ENCODE results near the gene SMARCA2. TPM values are rescaled to one million over a fixed set of nuclear protein-coding genes. Genes with fewer than 3 reads are reported as not detected.

Gene SMARCA2
- total RNA-seq, 1 experiment from 2014 or later, result 108 TPM

DNA sequence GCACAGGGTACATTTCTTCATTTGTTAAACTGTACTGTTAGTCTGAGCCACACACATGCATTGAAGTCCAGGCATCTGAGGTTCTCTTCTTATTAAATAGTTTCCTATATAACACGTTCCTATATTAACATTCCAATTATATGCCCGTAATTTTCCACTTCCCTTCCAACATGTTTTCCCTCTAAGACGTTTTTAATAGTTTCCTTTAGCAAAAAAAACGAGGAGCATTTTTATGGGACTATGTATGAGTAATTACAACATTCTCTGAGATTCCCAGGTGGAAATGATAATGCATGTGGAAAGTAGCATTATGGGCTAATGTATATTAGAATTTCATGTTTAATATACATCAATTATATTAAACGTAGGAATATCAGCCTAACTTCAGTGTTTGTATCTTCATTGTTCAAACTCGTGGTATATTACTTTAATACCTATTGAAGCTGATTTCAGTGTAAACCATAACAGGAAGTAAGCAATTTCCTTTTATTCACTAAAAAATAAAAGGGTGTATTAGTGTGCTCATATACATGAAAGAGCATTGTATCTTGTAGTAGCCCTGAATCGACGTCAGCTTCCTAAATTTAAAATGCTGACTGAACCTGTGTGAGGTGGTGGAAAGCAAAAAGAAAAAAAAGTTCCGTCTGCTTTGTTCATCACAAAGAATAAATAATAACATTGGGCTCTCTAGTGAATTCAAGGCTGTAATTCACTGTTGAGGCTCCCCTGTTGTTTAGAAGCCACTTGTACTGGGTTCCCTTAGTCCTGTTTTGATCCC, 11.3 kb downstream of the SMARCA2 start:
- Histone ChIP-seq H3K27ac (ENCODE audit: low read length) (no peak overlapping the region), H3K4me3 (ENCODE audit: low read length) (no peak overlapping the region), H4K20me1 (ENCODE audit: insufficient read depth, low read depth, low read length) (peaks cover 8% of the 10 kb centered on the region; the same call in 1 of the 2 replicates), H3K9ac (ENCODE audit: low read length) (no peak overlapping the region), H3K4me2 (ENCODE audit: low read depth, low read length, poor library complexity, severe bottlenecking) (no peak overlapping the region), H3K36me3 (ENCODE audit: insufficient read depth, low read length) (no peaks in the 10 kb centered on the region), H3K9me3 (ENCODE audit: low read length) (no peaks in the 10 kb centered on the region), H3K79me2 (ENCODE audit: low read length) (peaks cover 100% of the 10 kb centered on the region), H2AFZ (ENCODE audit: low read length) (no peak overlapping the region), H3K27me3 (ENCODE audit: low read length) (no peaks in the 10 kb centered on the region), H3K4me1 (ENCODE audit: low read length) (peaks cover 27% of the 10 kb centered on the region), H3K9me2 (replicated peaks; ENCODE audit: insufficient read depth, low read length) (no peaks in the 10 kb centered on the region)
- DNase-seq, result no peak

DNA sequence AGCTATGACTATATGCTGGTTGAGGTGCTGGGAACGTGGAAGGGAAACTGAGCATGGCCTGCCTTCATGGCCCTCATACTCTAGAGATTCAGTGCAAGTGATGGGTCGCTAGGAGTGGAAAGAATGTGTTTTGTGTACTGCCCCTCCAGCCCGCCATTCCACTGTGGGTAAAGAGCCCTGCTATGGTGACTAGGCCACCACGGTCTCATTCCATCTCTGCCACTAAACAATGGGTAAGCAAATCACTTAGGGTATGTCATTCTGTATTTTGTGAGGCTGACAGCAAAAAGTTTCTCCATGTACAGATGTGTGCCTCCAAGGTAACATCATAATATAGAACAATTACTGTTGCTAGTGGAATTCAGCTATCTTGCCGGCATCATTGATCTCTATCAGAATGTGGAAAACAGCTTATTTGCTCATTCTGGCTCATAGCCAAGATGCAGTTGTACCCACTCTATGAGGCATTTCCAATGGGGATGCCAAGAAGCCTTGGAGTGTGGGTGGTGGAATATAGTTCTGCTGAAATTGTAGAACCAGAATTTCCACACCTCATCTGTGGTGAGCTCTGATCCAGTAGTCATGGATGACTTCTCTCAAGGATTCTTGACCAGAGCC, 12.5 kb downstream of the SMARCA2 start:
- Histone ChIP-seq H3K27ac (ENCODE audit: low read length) (no peak overlapping the region), H3K4me2 (ENCODE audit: low read depth, low read length, poor library complexity, severe bottlenecking) (no peak overlapping the region), H2AFZ (ENCODE audit: low read length) (no peak overlapping the region), H3K9me3 (ENCODE audit: low read length) (no peaks in the 10 kb centered on the region), H3K9me2 (replicated peaks; ENCODE audit: insufficient read depth, low read length) (no peaks in the 10 kb centered on the region), H3K79me2 (ENCODE audit: low read length) (peaks cover 100% of the 10 kb centered on the region), H3K9ac (ENCODE audit: low read length) (no peak overlapping the region), H4K20me1 (ENCODE audit: insufficient read depth, low read depth, low read length) (no peaks in the 10 kb centered on the region), H3K4me1 (ENCODE audit: low read length) (peaks cover 18% of the 10 kb centered on the region), H3K27me3 (ENCODE audit: low read length) (no peaks in the 10 kb centered on the region), H3K36me3 (ENCODE audit: insufficient read depth, low read length) (peaks cover 5% of the 10 kb centered on the region; the same call in 1 of the 2 replicates), H3K4me3 (ENCODE audit: low read length) (no peak overlapping the region)
- DNase-seq, result no peak

DNA sequence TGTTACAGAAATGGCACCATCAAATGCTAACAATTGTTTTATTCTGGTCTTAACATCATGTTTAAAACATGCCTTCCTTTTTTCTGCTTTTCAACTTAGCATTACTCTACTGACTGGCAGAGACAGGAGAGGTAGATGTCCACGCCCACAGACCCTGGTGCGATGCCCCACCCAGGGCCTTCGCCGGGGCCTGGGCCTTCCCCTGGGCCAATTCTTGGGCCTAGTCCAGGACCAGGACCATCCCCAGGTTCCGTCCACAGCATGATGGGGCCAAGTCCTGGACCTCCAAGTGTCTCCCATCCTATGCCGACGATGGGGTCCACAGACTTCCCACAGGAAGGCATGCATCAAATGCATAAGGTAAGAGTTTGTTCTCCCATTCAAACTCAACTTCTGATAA, 13.7 kb downstream of the SMARCA2 start:
- H3K36me3 ChIP-seq (ENCODE audit: insufficient read depth, low read length), result peaks cover 16% of the 10 kb centered on the region
- H3K27ac ChIP-seq (ENCODE audit: low read length), result no peak overlapping the region
- H3K9me2 ChIP-seq (replicated peaks; ENCODE audit: insufficient read depth, low read length), result no peaks in the 10 kb centered on the region
- no peak overlapping the region for H3K4me3 ChIP-seq (ENCODE audit: low read length)
- no peak overlapping the region for H3K9ac ChIP-seq (ENCODE audit: low read length)
- H3K4me2 ChIP-seq (ENCODE audit: low read depth, low read length, poor library complexity, severe bottlenecking), result no peak overlapping the region
- H3K79me2 ChIP-seq (ENCODE audit: low read length), result peaks cover 94% of the 10 kb centered on the region
- DNase-seq, result no peak
- H3K9me3 ChIP-seq (ENCODE audit: low read length), result no peaks in the 10 kb centered on the region
- H3K27me3 ChIP-seq (ENCODE audit: low read length), result no peaks in the 10 kb centered on the region
- peaks cover 11% of the 10 kb centered on the region for H3K4me1 ChIP-seq (ENCODE audit: low read length)
- H4K20me1 ChIP-seq (ENCODE audit: insufficient read depth, low read depth, low read length), result no peaks in the 10 kb centered on the region
- no peak overlapping the region for H2AFZ ChIP-seq (ENCODE audit: low read length)

DNA sequence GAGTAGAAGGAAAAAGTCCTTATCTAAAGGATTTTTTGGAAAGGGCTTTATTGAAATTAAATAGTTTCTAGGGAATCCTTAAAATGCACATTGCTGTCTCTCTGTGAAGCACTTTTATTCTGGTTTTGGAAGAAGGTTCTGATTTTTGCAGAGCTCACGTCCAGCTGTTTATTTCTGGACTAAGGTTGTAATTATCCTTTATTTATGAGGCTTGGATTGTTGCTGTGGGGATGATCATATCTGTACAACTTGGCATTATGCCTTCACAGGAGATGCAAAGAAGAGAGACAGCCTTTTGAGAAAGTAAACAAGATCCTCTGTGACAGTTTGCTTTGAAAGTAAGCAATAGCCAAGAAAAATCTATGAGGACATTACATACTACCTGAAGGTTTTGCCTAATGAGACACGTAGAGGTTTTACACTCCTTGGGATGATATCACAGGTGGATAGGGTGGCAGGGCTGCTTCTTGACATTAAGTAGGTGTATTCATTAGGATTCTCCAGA, 14.6 kb downstream of the SMARCA2 start:
- Histone ChIP-seq H3K36me3 (ENCODE audit: insufficient read depth, low read length) (peaks cover 22% of the 10 kb centered on the region), H4K20me1 (ENCODE audit: insufficient read depth, low read depth, low read length) (no peaks in the 10 kb centered on the region), H3K9me2 (replicated peaks; ENCODE audit: insufficient read depth, low read length) (no peaks in the 10 kb centered on the region), H3K4me2 (ENCODE audit: low read depth, low read length, poor library complexity, severe bottlenecking) (no peak overlapping the region), H3K9me3 (ENCODE audit: low read length) (no peaks in the 10 kb centered on the region), H3K27ac (ENCODE audit: low read length) (no peak overlapping the region), H2AFZ (ENCODE audit: low read length) (no peak overlapping the region), H3K4me3 (ENCODE audit: low read length) (no peak overlapping the region), H3K9ac (ENCODE audit: low read length) (no peak overlapping the region), H3K27me3 (ENCODE audit: low read length) (no peaks in the 10 kb centered on the region), H3K4me1 (ENCODE audit: low read length) (peaks cover 11% of the 10 kb centered on the region), H3K79me2 (ENCODE audit: low read length) (peaks cover 85% of the 10 kb centered on the region)
- no peak for DNase-seq

DNA sequence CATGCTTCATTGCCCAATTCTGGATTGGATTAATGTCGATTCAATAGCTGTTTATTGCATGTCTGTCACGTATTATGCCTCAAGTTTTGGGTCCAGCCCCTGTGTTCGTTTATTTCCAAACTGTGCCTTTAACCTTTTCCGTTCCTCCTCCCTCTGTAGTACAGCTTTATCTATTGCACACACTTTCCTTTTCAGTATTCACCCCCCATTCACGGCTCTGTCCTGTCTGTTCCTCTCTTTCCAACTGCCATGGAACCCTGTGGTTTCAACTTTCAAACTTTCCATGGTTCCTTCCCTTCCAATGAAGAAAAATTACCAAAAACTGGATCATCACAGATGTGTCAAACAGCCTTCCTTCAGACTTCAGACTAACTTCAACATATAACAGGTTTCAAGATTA, 17.1 kb downstream of the SMARCA2 start:
- H3K79me2 ChIP-seq (ENCODE audit: low read length), result peaks cover 67% of the 10 kb centered on the region
- no peak overlapping the region for H3K4me2 ChIP-seq (ENCODE audit: low read depth, low read length, poor library complexity, severe bottlenecking)
- no peak overlapping the region for H3K4me3 ChIP-seq (ENCODE audit: low read length)
- no peaks in the 10 kb centered on the region for H3K9me3 ChIP-seq (ENCODE audit: low read length)
- no peaks in the 10 kb centered on the region for H4K20me1 ChIP-seq (ENCODE audit: insufficient read depth, low read depth, low read length)
- no peak overlapping the region for H2AFZ ChIP-seq (ENCODE audit: low read length)
- no peak overlapping the region for H3K9ac ChIP-seq (ENCODE audit: low read length)
- no peaks in the 10 kb centered on the region for H3K9me2 ChIP-seq (replicated peaks; ENCODE audit: insufficient read depth, low read length)
- H3K27ac ChIP-seq (ENCODE audit: low read length), result no peak overlapping the region
- no peaks in the 10 kb centered on the region for H3K27me3 ChIP-seq (ENCODE audit: low read length)
- DNase-seq, result no peak
- peaks cover 11% of the 10 kb centered on the region for H3K4me1 ChIP-seq (ENCODE audit: low read length)
- peaks cover 22% of the 10 kb centered on the region for H3K36me3 ChIP-seq (ENCODE audit: insufficient read depth, low read length)

DNA sequence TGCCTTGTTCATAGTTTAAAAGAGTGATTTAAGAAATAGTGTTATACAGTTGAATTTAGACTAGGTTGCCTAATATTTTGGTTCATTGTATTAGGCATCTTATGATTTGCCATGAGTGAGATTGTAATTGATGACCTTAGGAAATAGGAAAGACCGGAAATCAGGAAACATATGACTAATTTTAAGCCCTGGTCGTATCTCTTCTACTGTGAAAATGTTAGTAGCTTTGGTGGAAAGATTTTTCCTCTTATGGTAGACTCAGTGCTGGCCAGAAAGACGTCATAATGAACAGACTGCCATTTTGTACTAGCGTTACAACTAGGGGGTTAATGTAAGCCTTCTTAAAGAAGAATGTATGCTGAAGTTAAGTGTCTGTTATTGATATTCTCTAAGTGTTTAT, 21.7 kb downstream of the SMARCA2 start:
- H3K79me2 ChIP-seq (ENCODE audit: low read length), result peaks cover 29% of the 10 kb centered on the region
- no peak overlapping the region for H3K27ac ChIP-seq (ENCODE audit: low read length)
- H3K4me1 ChIP-seq (ENCODE audit: low read length), result no peaks in the 10 kb centered on the region
- no peak for DNase-seq
- H3K4me3 ChIP-seq (ENCODE audit: low read length), result no peak overlapping the region
- H3K4me2 ChIP-seq (ENCODE audit: low read depth, low read length, poor library complexity, severe bottlenecking), result no peak overlapping the region
- H2AFZ ChIP-seq (ENCODE audit: low read length), result no peak overlapping the region
- no peaks in the 10 kb centered on the region for H3K9me3 ChIP-seq (ENCODE audit: low read length)
- H3K27me3 ChIP-seq (ENCODE audit: low read length), result no peaks in the 10 kb centered on the region
- no peaks in the 10 kb centered on the region for H4K20me1 ChIP-seq (ENCODE audit: insufficient read depth, low read depth, low read length)
- peaks cover 44% of the 10 kb centered on the region for H3K36me3 ChIP-seq (ENCODE audit: insufficient read depth, low read length)
- no peak overlapping the region for H3K9ac ChIP-seq (ENCODE audit: low read length)
- no peaks in the 10 kb centered on the region for H3K9me2 ChIP-seq (replicated peaks; ENCODE audit: insufficient read depth, low read length)

DNA sequence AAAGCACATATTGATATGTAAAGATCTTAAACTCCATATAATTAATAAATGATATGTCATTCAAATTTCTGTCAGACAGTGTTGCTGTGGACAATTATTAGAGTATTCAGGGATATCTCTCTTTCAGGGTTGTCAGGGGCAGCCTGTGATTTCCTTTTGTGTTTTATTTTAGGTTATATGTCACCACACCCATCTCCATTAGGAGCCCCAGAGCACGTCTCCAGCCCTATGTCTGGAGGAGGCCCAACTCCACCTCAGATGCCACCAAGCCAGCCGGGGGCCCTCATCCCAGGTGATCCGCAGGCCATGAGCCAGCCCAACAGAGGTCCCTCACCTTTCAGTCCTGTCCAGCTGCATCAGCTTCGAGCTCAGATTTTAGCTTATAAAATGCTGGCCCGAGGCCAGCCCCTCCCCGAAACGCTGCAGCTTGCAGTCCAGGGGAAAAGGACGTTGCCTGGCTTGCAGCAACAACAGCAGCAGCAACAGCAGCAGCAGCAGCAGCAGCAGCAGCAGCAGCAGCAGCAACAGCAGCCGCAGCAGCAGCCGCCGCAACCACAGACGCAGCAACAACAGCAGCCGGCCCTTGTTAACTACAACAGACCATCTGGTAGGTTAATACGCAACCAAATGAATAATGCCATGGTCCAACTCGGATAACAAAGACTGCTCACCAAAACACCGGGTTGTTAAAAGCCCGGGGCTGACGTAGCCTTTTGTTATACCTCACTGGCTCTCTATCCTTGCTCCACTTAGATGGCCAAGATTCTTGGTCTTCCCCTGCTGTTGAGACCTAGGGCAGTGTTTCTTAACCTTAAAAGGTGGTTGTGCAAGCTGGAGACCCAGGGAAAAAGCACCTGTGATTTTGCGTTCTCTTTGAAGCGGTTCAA, 24.4 kb downstream of the SMARCA2 start:
- Histone ChIP-seq H3K36me3 (ENCODE audit: insufficient read depth, low read length) (peaks cover 25% of the 10 kb centered on the region; the same call in 1 of the 2 replicates), H4K20me1 (ENCODE audit: insufficient read depth, low read depth, low read length) (no peaks in the 10 kb centered on the region)

DNA sequence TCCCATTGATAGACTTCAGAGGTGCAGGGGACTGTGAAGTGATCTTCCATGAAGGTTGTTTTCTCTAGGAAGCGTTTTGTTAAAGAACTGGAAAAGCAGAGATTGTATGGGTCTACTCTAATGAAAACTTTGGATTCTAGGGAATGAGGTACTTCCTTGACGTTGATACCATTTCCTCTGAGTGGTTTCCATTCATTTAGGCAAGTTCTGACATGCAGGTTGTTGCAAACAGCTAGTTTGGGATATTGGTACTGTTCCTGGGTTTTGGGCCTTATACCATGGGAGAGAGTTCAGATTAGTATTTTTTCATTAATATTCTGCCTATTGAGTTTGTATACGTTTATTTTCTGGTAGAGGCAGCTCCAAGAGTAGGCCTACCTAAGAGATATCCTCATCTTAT, 25.7 kb downstream of the SMARCA2 start:
- no peak overlapping the region for H3K4me2 ChIP-seq (ENCODE audit: low read depth, low read length, poor library complexity, severe bottlenecking)

More for the DNA sequence above, 24.4 kb downstream of the SMARCA2 start:
- Histone ChIP-seq H3K9ac (ENCODE audit: low read length) (no peak overlapping the region), H3K9me3 (ENCODE audit: low read length) (no peaks in the 10 kb centered on the region), H3K79me2 (ENCODE audit: low read length) (peaks cover 23% of the 10 kb centered on the region), H3K9me2 (replicated peaks; ENCODE audit: insufficient read depth, low read length) (no peaks in the 10 kb centered on the region), H3K4me3 (ENCODE audit: low read length) (no peak overlapping the region), H2AFZ (ENCODE audit: low read length) (no peak overlapping the region), H3K27ac (ENCODE audit: low read length) (no peak overlapping the region), H3K4me2 (ENCODE audit: low read depth, low read length, poor library complexity, severe bottlenecking) (no peak overlapping the region), H3K27me3 (ENCODE audit: low read length) (no peaks in the 10 kb centered on the region), H3K4me1 (ENCODE audit: low read length) (no peaks in the 10 kb centered on the region)
- no peak for DNase-seq

More for the DNA sequence above, 25.7 kb downstream of the SMARCA2 start:
- Histone ChIP-seq H3K4me3 (ENCODE audit: low read length) (no peak overlapping the region), H3K4me1 (ENCODE audit: low read length) (no peaks in the 10 kb centered on the region), H3K27me3 (ENCODE audit: low read length) (no peaks in the 10 kb centered on the region), H4K20me1 (ENCODE audit: insufficient read depth, low read depth, low read length) (no peaks in the 10 kb centered on the region), H3K9me3 (ENCODE audit: low read length) (no peaks in the 10 kb centered on the region), H3K79me2 (ENCODE audit: low read length) (peaks cover 29% of the 10 kb centered on the region), H3K27ac (ENCODE audit: low read length) (no peak overlapping the region), H3K36me3 (ENCODE audit: insufficient read depth, low read length) (peaks cover 23% of the 10 kb centered on the region; the same call in 1 of the 2 replicates), H2AFZ (ENCODE audit: low read length) (no peak overlapping the region), H3K9me2 (replicated peaks; ENCODE audit: insufficient read depth, low read length) (no peaks in the 10 kb centered on the region), H3K9ac (ENCODE audit: low read length) (no peak overlapping the region)
- no peak for DNase-seq

All from Karpas-422 (cell line).